Mononuclear cell (primary cell): ENCODE results near the gene HACD4. TPM values are rescaled to one million over a fixed set of nuclear protein-coding genes. Genes with fewer than 3 reads are reported as not detected.

Experiments
- H3K27me3 ChIP-seq: 2 replicates; pipeline ENCODE4 v1.6.0; 2011; ENCODE audit warnings: low read length, control low read depth; ENCODE audit not compliant: insufficient read depth
- H3K4me1 ChIP-seq: 2 replicates; pipeline ENCODE4 v1.5.1; 2011; ENCODE audit warnings: mild to moderate bottlenecking, low read length, control low read depth; ENCODE audit not compliant: insufficient read depth
- H3K4me3 ChIP-seq: 2 replicates; pipeline ENCODE4 v1.5.1; 2011; ENCODE audit warnings: mild to moderate bottlenecking, low read length, moderate library complexity
- H3K9me3 ChIP-seq: 2 replicates; pipeline ENCODE4 v1.5.1; 2011; ENCODE audit warnings: low read depth, mild to moderate bottlenecking, control low read depth, low read length
- total RNA-seq: library from RNA; depleted of rRNA; stranded (reverse); fragments of >200 nt; gene quantifications from one replicate; pipeline ENCODE4 v1.2.3, GENCODE V29; 2012

The HACD4 gene
- total RNA-seq, 1 donor, result 25.4 TPM

DNA sequence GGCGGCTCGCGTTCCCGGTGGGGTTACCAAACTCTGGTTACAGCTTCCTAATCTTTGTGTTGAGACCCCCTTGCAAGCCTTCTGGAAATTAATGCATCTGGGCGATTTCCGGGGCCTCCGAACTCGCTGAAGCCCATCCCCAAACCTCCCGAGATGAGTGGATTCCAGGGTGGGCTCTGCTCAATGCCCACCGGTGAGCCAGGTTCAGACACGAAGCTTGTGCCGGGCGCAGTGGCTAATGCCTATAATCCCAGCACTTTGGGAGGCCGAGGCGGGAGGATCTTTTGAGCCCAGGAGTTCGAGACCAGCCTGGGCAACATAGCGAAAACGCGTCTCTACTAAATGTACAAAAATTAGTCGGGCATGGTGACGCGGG is 356 bp upstream of the HACD4 start:
- H3K27me3 ChIP-seq, result no peaks in the 10 kb centered on the region
- H3K4me3 ChIP-seq, result peak overlapping the region; percentile 84
- H3K9me3 ChIP-seq, result no peaks in the 10 kb centered on the region
- peaks cover 45% of the 10 kb centered on the region for H3K4me1 ChIP-seq

DNA sequence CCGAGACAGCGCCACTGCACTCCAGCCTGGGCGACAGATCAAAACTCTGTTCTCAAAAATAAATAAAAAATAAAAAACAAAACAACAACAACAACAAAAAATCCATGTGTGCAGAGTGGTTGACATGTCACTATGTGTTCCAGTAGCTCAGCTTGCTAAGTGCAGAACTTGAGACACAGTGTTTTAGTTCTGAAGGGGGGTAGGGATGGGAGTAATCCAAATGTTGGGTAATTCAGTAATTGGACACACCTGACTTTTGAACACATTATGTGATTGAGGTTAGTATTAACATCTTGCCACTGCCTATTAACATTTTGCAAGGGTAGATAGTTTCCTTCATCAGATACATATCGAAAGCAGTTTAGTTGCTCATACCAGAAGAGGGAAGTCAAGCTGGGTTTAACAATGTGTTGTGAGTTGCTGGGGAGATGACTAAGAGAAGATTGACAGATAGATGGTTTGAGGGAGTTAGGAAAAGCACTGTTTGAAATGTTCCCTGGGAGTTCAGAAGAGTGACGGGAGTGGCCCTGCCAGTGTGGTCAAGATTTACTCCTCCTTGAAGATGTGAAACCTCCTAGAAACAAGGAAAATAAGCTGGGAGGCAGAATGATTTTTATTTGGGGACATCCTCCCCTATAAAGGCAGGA is 928 bp downstream of the HACD4 start:
- Histone ChIP-seq H3K4me1 (peaks cover 52% of the 10 kb centered on the region), H3K4me3 (peak overlapping the region; percentile 84), H3K9me3 (no peaks in the 10 kb centered on the region), H3K27me3 (no peaks in the 10 kb centered on the region)

DNA sequence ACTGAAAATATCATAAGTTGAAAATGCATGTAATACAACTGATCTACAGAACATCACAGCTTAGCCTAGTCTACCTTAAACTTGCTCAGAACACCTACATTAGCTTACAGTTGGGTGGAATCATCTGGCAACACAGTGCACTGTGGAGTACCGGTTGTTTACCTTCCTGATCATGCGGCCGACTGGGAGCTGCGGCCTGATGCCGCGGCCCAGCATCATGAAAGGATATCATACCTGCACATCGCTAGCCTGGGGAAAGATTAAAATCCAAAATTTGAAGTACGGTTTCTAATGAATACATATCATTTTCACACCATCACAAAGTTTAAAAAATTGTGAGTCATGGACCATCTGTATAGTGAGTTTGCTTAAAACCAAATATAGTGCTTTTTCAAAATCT is 1.8 kb downstream of the HACD4 start:
- Histone ChIP-seq H3K4me3 (no peak overlapping the region), H3K9me3 (no peaks in the 10 kb centered on the region), H3K27me3 (no peaks in the 10 kb centered on the region), H3K4me1 (peaks cover 52% of the 10 kb centered on the region)

DNA sequence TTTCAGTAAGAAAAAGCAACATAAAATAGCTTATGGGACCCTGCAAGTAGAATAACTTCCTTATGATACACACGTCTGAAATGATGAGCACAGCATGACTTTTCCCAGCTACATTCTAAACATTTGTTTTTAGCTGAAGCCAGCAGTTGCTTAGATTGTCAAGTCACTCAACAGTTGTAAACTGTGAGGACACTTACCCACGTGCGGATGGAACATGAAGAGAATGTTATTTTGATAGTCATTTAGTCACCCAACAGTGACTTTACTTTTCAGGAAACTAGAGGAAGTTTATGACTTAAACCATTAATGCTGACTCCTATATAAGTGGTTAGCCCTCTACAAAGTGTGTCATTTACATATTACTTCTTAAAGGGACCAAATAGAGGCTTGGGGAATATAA is 3.0 kb downstream of the HACD4 start:
- no peaks in the 10 kb centered on the region for H3K27me3 ChIP-seq
- H3K4me3 ChIP-seq, result no peak overlapping the region
- H3K9me3 ChIP-seq, result no peaks in the 10 kb centered on the region
- peaks cover 60% of the 10 kb centered on the region for H3K4me1 ChIP-seq

DNA sequence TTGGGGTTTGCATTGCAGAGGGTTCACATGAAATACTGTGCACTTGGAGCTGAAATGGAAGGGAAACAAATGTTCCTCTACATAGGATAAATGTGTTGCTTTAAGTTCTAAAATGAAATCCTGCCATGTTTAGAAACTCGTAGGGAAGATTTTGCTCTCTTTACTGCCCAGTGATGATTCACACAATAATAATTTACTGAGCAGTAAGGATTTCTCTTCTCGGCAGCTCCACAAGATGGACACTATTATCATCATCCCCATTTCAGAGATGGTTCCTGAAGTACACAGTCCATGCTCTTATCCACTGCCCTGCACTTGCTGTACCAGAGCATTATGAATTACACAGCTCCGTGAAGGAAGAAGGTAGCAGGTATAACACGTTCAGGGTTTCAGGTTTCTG is 4.1 kb downstream of the HACD4 start:
- H3K4me1 ChIP-seq, result peaks cover 62% of the 10 kb centered on the region
- H3K27me3 ChIP-seq, result no peaks in the 10 kb centered on the region
- no peaks in the 10 kb centered on the region for H3K9me3 ChIP-seq
- H3K4me3 ChIP-seq, result no peak overlapping the region

DNA sequence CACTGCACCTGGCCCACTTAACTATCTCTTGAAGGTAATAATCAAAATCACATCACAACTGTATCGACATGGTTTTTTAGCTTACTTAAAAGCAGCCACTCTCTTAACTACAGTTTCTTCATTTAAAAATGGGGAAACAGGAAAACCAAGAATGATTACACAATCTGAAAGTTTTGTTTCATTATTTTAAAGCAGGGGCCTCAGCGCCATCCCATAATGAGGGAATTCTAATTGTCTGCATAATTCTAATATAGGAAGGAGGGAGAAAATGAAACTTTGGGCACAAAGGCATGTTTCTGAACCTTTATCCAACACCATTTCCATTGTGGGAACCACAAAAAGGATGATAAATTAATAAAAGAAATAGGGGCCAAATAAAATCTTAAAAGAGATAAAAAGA is 7.6 kb downstream of the HACD4 start:
- Histone ChIP-seq H3K4me1 (peaks cover 34% of the 10 kb centered on the region), H3K4me3 (no peak overlapping the region), H3K27me3 (no peaks in the 10 kb centered on the region), H3K9me3 (no peaks in the 10 kb centered on the region)

DNA sequence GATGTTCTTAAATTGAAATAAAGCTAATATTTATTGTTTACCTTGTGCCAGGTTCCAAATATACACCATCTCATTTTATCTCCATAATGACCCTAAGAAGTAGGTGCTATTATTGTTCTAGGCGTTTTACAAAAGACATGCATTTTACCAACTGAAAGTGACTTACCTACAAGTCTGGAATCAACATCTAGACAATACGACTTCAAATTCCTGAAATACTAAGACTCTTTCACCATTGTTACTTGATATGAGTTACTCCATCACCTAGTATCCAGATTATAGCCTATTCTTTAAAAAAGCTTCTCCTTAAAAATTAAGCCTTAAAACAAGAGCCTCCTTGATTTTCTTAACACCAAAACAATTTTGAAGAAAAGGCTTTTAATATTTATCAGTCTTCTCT is 13.3 kb downstream of the HACD4 start:
- Histone ChIP-seq H3K4me1 (peaks cover 5% of the 10 kb centered on the region), H3K27me3 (no peaks in the 10 kb centered on the region), H3K4me3 (no peak overlapping the region), H3K9me3 (no peaks in the 10 kb centered on the region)

DNA sequence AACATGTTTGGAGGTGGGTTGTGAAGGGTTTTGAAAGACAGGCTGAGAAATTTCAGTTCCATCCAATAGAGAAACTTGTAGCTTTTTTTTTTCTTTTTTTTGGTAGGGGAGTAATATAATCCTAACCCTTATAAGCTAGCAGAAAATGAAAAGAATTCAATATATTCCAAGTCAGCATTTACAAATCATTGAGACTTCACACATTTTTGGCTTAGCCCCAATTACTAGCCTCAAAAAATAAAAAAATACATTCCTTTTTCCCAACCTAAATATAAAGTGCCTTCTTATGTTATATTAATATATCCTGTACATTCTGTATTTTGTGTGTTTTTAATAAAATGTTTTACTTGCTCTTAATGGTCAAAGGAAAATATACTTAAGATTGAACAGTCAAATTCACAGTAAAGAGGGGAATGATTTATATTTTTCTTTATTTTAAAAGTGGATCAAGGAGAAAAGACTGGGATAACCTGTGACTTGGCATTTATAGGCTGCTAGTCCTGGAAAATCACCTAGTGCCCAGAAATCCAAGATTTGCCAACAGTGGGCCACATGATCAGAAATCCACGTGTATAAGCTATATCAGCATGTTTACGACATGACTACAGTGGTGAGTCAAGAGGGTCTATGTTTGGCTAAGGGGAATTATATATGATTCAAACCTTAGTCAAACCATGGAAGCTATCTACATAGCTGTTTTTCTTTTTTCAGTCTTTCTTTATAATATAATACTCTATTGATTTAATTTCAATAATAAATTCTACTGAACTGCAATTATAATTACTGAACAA is 14.5 kb downstream of the HACD4 start:
- H3K27me3 ChIP-seq, result no peaks in the 10 kb centered on the region
- H3K4me1 ChIP-seq, result peaks cover 4% of the 10 kb centered on the region
- no peaks in the 10 kb centered on the region for H3K9me3 ChIP-seq
- H3K4me3 ChIP-seq, result no peak overlapping the region

DNA sequence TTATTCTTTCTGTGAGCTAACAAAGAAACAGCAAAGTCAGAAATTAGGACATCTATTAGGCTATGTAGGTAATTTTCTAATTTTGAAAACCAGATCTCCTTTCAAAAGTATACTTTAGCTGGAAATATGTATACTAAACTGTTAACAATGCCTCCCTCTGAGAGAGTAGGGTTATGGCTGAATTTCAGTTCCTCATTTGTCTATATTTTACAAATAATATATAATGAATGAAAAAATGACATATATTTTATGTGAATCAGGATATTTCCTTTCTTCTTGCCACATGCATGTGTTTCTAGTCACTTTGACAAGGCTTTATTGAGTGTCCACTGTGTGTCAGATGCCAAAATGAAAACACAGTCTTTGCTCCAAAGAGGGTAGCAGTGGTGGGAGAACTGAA is 15.4 kb downstream of the HACD4 start:
- Histone ChIP-seq H3K27me3 (no peaks in the 10 kb centered on the region), H3K9me3 (no peaks in the 10 kb centered on the region), H3K4me3 (no peak overlapping the region), H3K4me1 (peaks cover 4% of the 10 kb centered on the region)

DNA sequence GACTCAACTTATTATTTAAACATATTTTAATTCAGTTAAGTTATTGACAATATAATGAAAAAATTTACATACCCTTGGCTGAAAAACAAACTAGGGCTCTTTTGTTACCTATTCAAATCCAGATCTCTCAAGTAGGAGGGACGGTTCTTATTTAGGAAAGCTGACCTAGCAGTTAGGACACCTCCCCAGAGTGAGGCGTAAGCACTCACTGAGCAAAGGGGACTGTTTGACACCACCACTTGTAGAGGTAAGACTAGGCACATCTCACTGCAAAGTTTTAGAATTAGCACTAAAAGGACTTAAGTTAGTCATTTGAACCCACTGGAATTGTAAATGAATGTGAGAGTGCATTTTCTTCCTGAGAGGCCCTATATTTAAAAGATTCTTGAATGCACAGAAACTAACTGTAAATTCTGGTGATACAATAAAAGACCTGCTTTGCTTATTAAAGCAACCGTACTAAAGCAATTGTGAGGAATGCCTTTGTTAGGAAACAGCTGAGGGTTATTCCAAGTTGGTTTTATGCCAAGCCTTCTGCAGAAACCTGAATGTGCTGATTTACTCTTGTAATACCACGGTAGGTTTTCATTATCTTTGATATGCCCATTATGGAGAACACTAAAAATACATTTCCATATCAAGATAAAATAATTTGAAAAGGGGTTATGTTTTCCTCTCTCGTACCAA is 16.2 kb downstream of the HACD4 start:
- peaks cover 4% of the 10 kb centered on the region for H3K4me1 ChIP-seq
- no peaks in the 10 kb centered on the region for H3K27me3 ChIP-seq
- H3K9me3 ChIP-seq, result no peaks in the 10 kb centered on the region
- H3K4me3 ChIP-seq, result no peak overlapping the region

DNA sequence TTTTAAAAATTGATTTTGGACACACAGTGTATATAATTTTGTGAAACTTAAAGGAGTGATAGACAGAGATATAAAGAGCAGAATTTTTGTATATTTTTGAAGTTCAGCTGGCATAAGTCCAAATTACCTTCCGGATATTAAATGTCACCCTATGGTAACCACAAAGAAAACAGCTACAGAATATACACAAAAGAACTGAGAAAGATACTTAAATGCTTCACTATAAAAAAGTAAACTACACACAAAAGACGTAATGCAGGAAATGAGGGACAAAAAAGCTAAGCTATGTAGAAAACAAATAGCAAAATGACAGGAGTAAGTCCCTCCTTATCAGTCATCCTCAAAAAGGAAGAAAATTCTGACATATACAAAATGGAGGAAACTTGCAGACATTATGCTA is 29.4 kb downstream of the HACD4 start:
- Histone ChIP-seq H3K9me3 (peaks cover 5% of the 10 kb centered on the region), H3K4me3 (no peak overlapping the region), H3K4me1 (peaks cover 6% of the 10 kb centered on the region), H3K27me3 (no peaks in the 10 kb centered on the region)

DNA sequence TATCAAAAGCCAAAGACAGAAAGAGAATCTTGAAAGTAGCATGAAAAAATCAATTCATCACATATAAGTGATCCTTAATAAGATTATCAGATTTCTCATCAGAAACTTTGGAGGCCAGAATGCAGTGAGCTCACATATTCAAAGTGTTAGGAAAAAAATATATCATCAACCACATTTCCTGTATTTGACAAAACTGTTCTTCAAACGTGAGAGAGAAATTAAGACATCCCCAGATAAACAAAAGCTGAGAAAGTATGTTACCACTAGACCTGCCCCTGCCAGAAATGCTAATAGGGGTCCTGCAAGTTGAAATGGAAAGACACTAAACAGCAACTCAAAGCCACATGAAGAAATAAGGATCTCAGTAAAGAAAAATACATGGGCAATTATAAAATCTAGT is 29.9 kb downstream of the HACD4 start:
- peaks cover 5% of the 10 kb centered on the region for H3K9me3 ChIP-seq
- H3K4me3 ChIP-seq, result no peak overlapping the region
- no peaks in the 10 kb centered on the region for H3K27me3 ChIP-seq
- peaks cover 7% of the 10 kb centered on the region for H3K4me1 ChIP-seq

DNA sequence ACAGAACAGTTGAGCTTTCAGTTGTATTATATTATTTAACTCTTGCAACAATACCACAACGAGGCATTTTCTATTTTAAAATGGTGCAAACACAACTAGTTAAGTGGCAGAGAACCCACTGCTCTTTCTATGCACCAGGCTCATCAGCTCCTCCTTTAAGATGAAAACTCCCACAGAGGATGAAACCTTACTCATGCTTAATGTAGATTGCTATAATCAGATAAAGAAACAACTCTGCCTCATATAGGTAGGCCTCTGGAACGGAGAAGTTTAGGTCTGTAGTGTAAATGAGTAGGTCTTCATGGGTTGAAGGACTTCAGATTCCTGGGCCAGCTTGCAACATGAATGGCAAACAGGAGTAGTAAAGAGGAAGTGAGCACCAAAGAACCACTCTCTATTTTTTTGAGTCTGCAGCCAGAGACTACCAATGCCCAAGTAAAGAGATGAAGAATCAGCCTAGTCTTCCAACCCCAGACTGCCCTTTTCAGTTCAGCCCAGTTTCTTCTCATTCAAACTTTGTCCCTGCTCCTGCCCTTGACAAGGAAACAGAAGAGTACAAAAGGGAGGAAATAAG is 33.9 kb downstream of the HACD4 start:
- no peaks in the 10 kb centered on the region for H3K27me3 ChIP-seq
- H3K9me3 ChIP-seq, result peaks cover 5% of the 10 kb centered on the region
- peaks cover 22% of the 10 kb centered on the region for H3K4me1 ChIP-seq
- H3K4me3 ChIP-seq, result no peak overlapping the region

DNA sequence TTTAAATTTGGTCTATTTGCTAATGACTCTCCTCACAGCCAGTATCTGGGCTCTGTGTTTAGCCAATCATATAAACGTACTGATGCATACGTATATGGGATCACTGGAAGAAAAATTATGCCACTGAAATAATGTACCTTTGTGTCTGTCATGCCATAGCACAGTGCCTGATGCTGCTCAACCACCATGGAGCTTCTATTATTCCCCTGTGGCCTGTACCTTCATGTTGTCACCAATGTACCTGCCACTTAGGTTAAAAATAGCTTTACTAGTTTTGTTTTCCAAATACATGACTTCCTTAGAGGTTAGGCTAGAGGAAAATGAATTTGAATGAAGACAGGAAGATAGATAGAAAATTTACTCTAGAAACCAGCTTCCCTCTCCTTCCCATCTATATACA is 34.6 kb downstream of the HACD4 start:
- peaks cover 22% of the 10 kb centered on the region for H3K4me1 ChIP-seq
- H3K27me3 ChIP-seq, result no peaks in the 10 kb centered on the region
- no peak overlapping the region for H3K4me3 ChIP-seq
- peaks cover 5% of the 10 kb centered on the region for H3K9me3 ChIP-seq

DNA sequence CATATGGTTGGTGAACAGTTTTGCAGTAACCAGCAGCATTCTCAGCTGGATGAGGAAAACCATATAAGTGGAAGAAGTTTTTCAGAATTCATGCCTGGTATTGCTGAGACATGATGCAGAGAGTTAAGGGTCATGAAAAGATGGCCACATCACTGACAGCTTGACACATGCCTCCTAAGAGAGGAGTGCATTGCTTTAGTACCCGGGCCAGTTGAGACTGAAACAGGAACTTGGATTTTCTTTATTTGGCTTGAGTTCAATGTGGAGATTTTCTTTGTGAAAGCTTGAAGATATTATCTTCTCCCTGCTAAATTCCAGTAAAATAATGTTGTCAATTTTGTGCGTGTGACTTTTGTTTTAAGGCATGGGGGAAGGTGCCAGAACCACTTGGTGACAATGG is 35.8 kb downstream of the HACD4 start:
- no peaks in the 10 kb centered on the region for H3K27me3 ChIP-seq
- H3K4me3 ChIP-seq, result no peak overlapping the region
- H3K9me3 ChIP-seq, result no peaks in the 10 kb centered on the region
- peaks cover 32% of the 10 kb centered on the region for H3K4me1 ChIP-seq
